PC-3 (cell line): Measurements from ENCODE around the gene GMPR. TPM values are rescaled to one million over a fixed set of nuclear protein-coding genes. Genes with fewer than 3 reads are reported as not detected.

Experiments used
- ATAC-seq: fragments of 200-7000 bp; cut with Tn5 transposase; 2 replicates; pipeline ENCODE4 v1.9.1; 2020; ENCODE audit warnings: mild to moderate bottlenecking, moderate library complexity
- BruUV-seq: library from RNA; stranded (reverse); fragments of 400-500 nt; replicated peaks from 2 replicates; lab custom pipeline; 2021; lab: Mats Ljungman, UMichigan
- CTCF ChIA-PET: fragments of 300-600 bp; sonication (Branson Sonifier 250); formaldehyde crosslinking; loops from one replicate; lab custom pipeline; 2022; ENCODE audit warnings: antibody characterized with exemption; lab: Charles Lee
- POLR2A ChIA-PET: fragments of 300-600 bp; sonication (Branson Sonifier 250); formaldehyde crosslinking; loops from one replicate; lab custom pipeline; 2022; ENCODE audit warnings: antibody characterized with exemption; ENCODE audit not compliant: unreplicated experiment; lab: Charles Lee
- DNase-seq: peaks from one replicate; pipeline ENCODE4 v3.0.0-alpha.2; 2015
- H2AFZ ChIP-seq: fragments of 300-600 bp; sonication (generic); 2 replicates; pipeline ENCODE4 v1.6.0; 2016; ENCODE audit warnings: antibody characterized with exemption, low read length
- H3F3A ChIP-seq: fragments of 300-600 bp; sonication (generic); one replicate; pipeline ENCODE4 v1.6.0; 2017; ENCODE audit warnings: antibody characterized with exemption, low read length, control low read depth, mild to moderate bottlenecking; ENCODE audit not compliant: unreplicated experiment
- H3K27ac ChIP-seq: fragments of 300-600 bp; sonication (generic); 2 replicates; pipeline ENCODE4 v1.5.1; 2016; ENCODE audit warnings: mild to moderate bottlenecking, low read length
- H3K27me3 ChIP-seq: fragments of 300-600 bp; sonication (generic); 2 replicates; pipeline ENCODE4 v1.6.1; 2016; ENCODE audit warnings: low read length, mixed read lengths
- H3K36me3 ChIP-seq: fragments of 300-600 bp; sonication (generic); 2 replicates; pipeline ENCODE4 v1.6.1; 2016; ENCODE audit warnings: low read depth, mixed run types, low read length, mixed read lengths
- H3K4me1 ChIP-seq: fragments of 300-600 bp; sonication (generic); 2 replicates; pipeline ENCODE4 v1.5.1; 2016; ENCODE audit warnings: low read length; ENCODE audit not compliant: insufficient read depth
- H3K4me2 ChIP-seq: fragments of 300-600 bp; sonication (generic); 2 replicates; pipeline ENCODE4 v1.6.0; 2016; ENCODE audit warnings: low read length
- H3K4me3 ChIP-seq: fragments of 300-600 bp; sonication (generic); 2 replicates; pipeline ENCODE4 v1.5.1; 2016; ENCODE audit warnings: mild to moderate bottlenecking, low read length, mixed read lengths
- H3K79me2 ChIP-seq: fragments of 300-600 bp; sonication (generic); 2 replicates; pipeline ENCODE4 v1.6.1; 2017; ENCODE audit warnings: low read length, mixed read lengths
- H3K9ac ChIP-seq: fragments of 300-600 bp; sonication (generic); 2 replicates; pipeline ENCODE4 v1.6.0; 2016; ENCODE audit warnings: mild to moderate bottlenecking, low read length
- H3K9me2 ChIP-seq: fragments of 300-600 bp; sonication (generic); replicated peaks from 2 replicates; pipeline ENCODE4 v1.6.1; 2016; ENCODE audit warnings: mixed run types, low read length, mixed read lengths
- H3K9me3 ChIP-seq: fragments of 300-600 bp; sonication (generic); 2 replicates; pipeline ENCODE4 v1.6.1; 2016; ENCODE audit warnings: low read length, mixed read lengths
- H4K20me1 ChIP-seq: fragments of 300-600 bp; sonication (generic); 2 replicates; pipeline ENCODE4 v1.6.1; 2016; ENCODE audit warnings: low read length, mixed read lengths
- CTCF ChIP-seq: fragments of 300-600 bp; sonication (generic); conservative IDR thresholded peaks from 2 replicates; pipeline ENCODE4 v1.5.1; 2017; ENCODE audit warnings: antibody characterized with exemption, low read depth, mild to moderate bottlenecking, low read length
- EZH2 ChIP-seq: fragments of 300-600 bp; sonication (generic); IDR thresholded peaks from one replicate; pipeline ENCODE4 v1.6.1; 2017; ENCODE audit warnings: antibody characterized with exemption, mild to moderate bottlenecking, low read length; ENCODE audit not compliant: unreplicated experiment
- EZH2phosphoT487 ChIP-seq: fragments of 300-600 bp; sonication (generic); IDR thresholded peaks from 2 replicates; pipeline ENCODE4 v1.6.1; 2018; ENCODE audit warnings: mild to moderate bottlenecking, antibody characterized with exemption, low read length, borderline replicate concordance
- intact Hi-C: fragments of 100-400 bp; cut with micrococcal nuclease; formaldehyde crosslinking; loops from 2 replicates; pipeline ENCODE4 v1.9.0; 2023
- total RNA-seq: library from RNA; depleted of rRNA; stranded (reverse); fragments of >200 nt; gene quantifications from 2 replicates; pipeline ENCODE4 v1.2.3, GENCODE V29; 2014

GMPR gene
- total RNA-seq, 1 experiment from 2014 or later = 5.8 TPM

DNA sequence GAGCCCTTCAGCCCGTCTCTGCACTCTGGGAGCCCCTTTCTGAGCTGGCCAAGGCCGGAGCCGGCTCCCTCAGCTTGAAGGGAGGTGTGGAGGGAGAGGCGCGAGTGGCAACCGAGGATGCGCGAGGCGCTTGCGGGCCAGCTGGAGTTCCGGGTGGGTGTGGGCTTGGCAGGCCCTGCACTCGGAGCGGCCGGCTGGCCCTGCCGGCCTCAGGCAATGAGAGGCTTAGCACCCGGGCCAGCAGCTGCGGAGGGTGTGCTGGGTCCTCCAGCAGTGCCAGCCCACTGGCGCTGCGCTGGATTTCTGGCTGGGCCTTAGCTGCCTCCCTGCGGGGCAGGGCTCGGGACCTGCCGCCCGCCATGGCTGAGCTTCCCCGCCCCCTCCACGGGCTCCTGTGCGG lies 49.8 kb downstream of the GMPR start:
- H3K4me2 ChIP-seq = no peak overlapping the region
- ChIA-PET CTCF (no interaction called here), POLR2A (no interaction called here)
- no peaks in the 10 kb centered on the region for H3K9me3 ChIP-seq
- no peak overlapping the region for H3K27ac ChIP-seq
- H3K4me3 ChIP-seq = no peak overlapping the region
- H3K36me3 ChIP-seq = no peaks in the 10 kb centered on the region
- TF ChIP-seq CTCF (no peak), EZH2phosphoT487 (no peak), EZH2 (no peak)
- H3K4me1 ChIP-seq = no peaks in the 10 kb centered on the region
- H2AFZ ChIP-seq = no peak overlapping the region
- no peak for DNase-seq
- no peak overlapping the region for H3K9ac ChIP-seq
- H3K79me2 ChIP-seq = no peaks in the 10 kb centered on the region
- intact Hi-C loops = no loop called here
- no peaks in the 10 kb centered on the region for H4K20me1 ChIP-seq
- no peaks in the 10 kb centered on the region for H3K9me2 ChIP-seq
- BruUV-seq = no TSS peak
- H3F3A ChIP-seq = no peaks in the 10 kb centered on the region
- ATAC-seq = no peak
- no peaks in the 10 kb centered on the region for H3K27me3 ChIP-seq

GRCh38 chr6:16291739-16292138 lies 53.4 kb downstream of the GMPR start:
- Histone ChIP-seq H3F3A (no peaks in the 10 kb centered on the region), H3K36me3 (no peaks in the 10 kb centered on the region), H3K4me3 (no peak overlapping the region), H3K79me2 (no peaks in the 10 kb centered on the region), H2AFZ (no peak overlapping the region), H3K27ac (no peak overlapping the region), H3K4me2 (no peak overlapping the region), H4K20me1 (no peaks in the 10 kb centered on the region), H3K27me3 (no peaks in the 10 kb centered on the region), H3K4me1 (no peaks in the 10 kb centered on the region), H3K9ac (no peak overlapping the region), H3K9me2 (no peaks in the 10 kb centered on the region), H3K9me3 (no peaks in the 10 kb centered on the region)
- CTCF ChIA-PET = no interaction called here
- intact Hi-C loops = no loop called here
- no TSS peak for BruUV-seq
- POLR2A ChIA-PET = no interaction called here
- DNase-seq (no peak), ATAC-seq (no peak)
- TF ChIP-seq EZH2phosphoT487 (no peak), EZH2 (no peak), CTCF (no peak)

DNA sequence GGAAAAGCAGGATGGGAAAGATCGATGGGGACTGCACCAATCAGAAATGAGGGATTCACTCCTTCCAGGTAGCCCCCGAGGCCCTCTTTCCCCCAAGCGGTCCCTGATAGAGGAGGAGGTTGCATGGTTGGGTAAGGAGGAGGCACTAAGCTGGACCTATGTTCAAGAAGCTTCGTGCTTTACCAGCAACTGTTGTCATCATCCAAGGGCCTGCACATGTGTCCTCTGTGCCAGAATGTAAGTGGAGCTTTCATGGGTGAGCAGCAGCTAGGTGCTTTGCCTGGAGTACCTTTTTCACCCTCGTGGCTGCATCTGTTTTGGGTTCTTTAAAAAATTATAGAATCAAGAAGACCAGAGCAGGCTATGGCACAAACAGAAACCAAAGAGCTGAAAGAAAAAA lies 54.0 kb downstream of the GMPR start:
- H3K27me3 ChIP-seq = no peaks in the 10 kb centered on the region
- DNase-seq (no peak), ATAC-seq (no peak)
- POLR2A ChIA-PET = no interaction called here
- H2AFZ ChIP-seq = no peak overlapping the region
- no peaks in the 10 kb centered on the region for H3K4me1 ChIP-seq
- H3K27ac ChIP-seq = no peak overlapping the region
- no peak overlapping the region for H3K4me3 ChIP-seq
- no peaks in the 10 kb centered on the region for H3F3A ChIP-seq
- no peak for TF ChIP-seq EZH2phosphoT487
- BruUV-seq = no TSS peak
- H3K9me2 ChIP-seq = no peaks in the 10 kb centered on the region
- H4K20me1 ChIP-seq = no peaks in the 10 kb centered on the region
- H3K36me3 ChIP-seq = no peaks in the 10 kb centered on the region
- no peak overlapping the region for H3K9ac ChIP-seq
- no peak overlapping the region for H3K4me2 ChIP-seq
- intact Hi-C loops = no loop called here
- CTCF ChIA-PET = no interaction called here
- no peaks in the 10 kb centered on the region for H3K9me3 ChIP-seq
- H3K79me2 ChIP-seq = no peaks in the 10 kb centered on the region
